ENCODE results near the gene ENDOV. TPM values are rescaled to one million over a fixed set of nuclear protein-coding genes. Genes with fewer than 3 reads are reported as not detected.

The ENDOV gene
- polyA plus RNA-seq, 1 experiment: 18.1 TPM

GRCh38 chr17:80382446-80382845 lies 32.5 kb upstream of the ENDOV start:
- Histone ChIP-seq H3K27me3 (ENCODE audit: control insufficient read depth, insufficient read depth, low read length) (no peaks in the 10 kb centered on the region), H3K27ac (ENCODE audit: low read depth, low read length) (no peak overlapping the region), H3K9me3 (ENCODE audit: control insufficient read depth, insufficient read depth, low read length) (no peaks in the 10 kb centered on the region; the same call in 1 of the 2 replicates), H3K4me3 (ENCODE audit: low read depth, low read length) (no peak overlapping the region)
- CTCF ChIA-PET: no interaction called here
- no peak for TF ChIP-seq CTCF (IDR thresholded peaks at IDR 0.05; ENCODE audit: low read depth, low read length)
- POLR2A ChIA-PET: no interaction called here
- no peak for DNase-seq (ENCODE audit: low read depth, low spot score)

GRCh38 chr17:80382956-80383355 lies 32.0 kb upstream of the ENDOV start:
- H3K27ac ChIP-seq (ENCODE audit: low read depth, low read length): no peak overlapping the region
- ChIA-PET POLR2A (no interaction called here), CTCF (no interaction called here)
- no peaks in the 10 kb centered on the region for H3K27me3 ChIP-seq (ENCODE audit: control insufficient read depth, insufficient read depth, low read length)
- TF ChIP-seq CTCF (IDR thresholded peaks at IDR 0.05; ENCODE audit: low read depth, low read length): no peak
- no peak overlapping the region for H3K4me3 ChIP-seq (ENCODE audit: low read depth, low read length)
- no peak for DNase-seq (ENCODE audit: low read depth, low spot score)
- H3K9me3 ChIP-seq (ENCODE audit: control insufficient read depth, insufficient read depth, low read length): no peaks in the 10 kb centered on the region; the same call in 1 of the 2 replicates

GRCh38 chr17:80384078-80384960 lies 30.6 kb upstream of the ENDOV start:
- no peaks in the 10 kb centered on the region; the same call in 1 of the 2 replicates for H3K9me3 ChIP-seq (ENCODE audit: control insufficient read depth, insufficient read depth, low read length)
- no peak overlapping the region for H3K27ac ChIP-seq (ENCODE audit: low read depth, low read length)
- no peaks in the 10 kb centered on the region for H3K27me3 ChIP-seq (ENCODE audit: control insufficient read depth, insufficient read depth, low read length)
- ChIA-PET POLR2A (no interaction called here), CTCF (no interaction called here)
- no peak for TF ChIP-seq CTCF (IDR thresholded peaks at IDR 0.05; ENCODE audit: low read depth, low read length)
- H3K4me3 ChIP-seq (ENCODE audit: low read depth, low read length): no peak overlapping the region
- no peak for DNase-seq (ENCODE audit: low read depth, low spot score)

GRCh38 chr17:80385046-80385445 lies 29.9 kb upstream of the ENDOV start:
- no peaks in the 10 kb centered on the region; the same call in 1 of the 2 replicates for H3K9me3 ChIP-seq (ENCODE audit: control insufficient read depth, insufficient read depth, low read length)
- POLR2A ChIA-PET: no interaction called here
- H3K27me3 ChIP-seq (ENCODE audit: control insufficient read depth, insufficient read depth, low read length): no peaks in the 10 kb centered on the region
- H3K4me3 ChIP-seq (ENCODE audit: low read depth, low read length): no peak overlapping the region
- TF ChIP-seq CTCF (IDR thresholded peaks at IDR 0.05; ENCODE audit: low read depth, low read length): no peak
- CTCF ChIA-PET: no interaction called here
- DNase-seq (ENCODE audit: low read depth, low spot score): no peak
- no peak overlapping the region for H3K27ac ChIP-seq (ENCODE audit: low read depth, low read length)

- Histone ChIP-seq H3K9me3 (ENCODE audit: control insufficient read depth, insufficient read depth, low read length) (no peaks in the 10 kb centered on the region; the same call in 1 of the 2 replicates), H3K27me3 (ENCODE audit: control insufficient read depth, insufficient read depth, low read length) (no peaks in the 10 kb centered on the region), H3K4me3 (ENCODE audit: low read depth, low read length) (no peak overlapping the region), H3K27ac (ENCODE audit: low read depth, low read length) (no peak overlapping the region)
- ChIA-PET POLR2A (no interaction called here), CTCF (no interaction called here)
- TF ChIP-seq CTCF (IDR thresholded peaks at IDR 0.05; ENCODE audit: low read depth, low read length): no peak
- no peak for DNase-seq (ENCODE audit: low read depth, low spot score)
These were observed 28.6 kb upstream of the ENDOV start for GRCh38 chr17:80386341-80386740.

Measured in AG04450 (cell line).